ENCODE results near the gene PRKN.

DNA sequence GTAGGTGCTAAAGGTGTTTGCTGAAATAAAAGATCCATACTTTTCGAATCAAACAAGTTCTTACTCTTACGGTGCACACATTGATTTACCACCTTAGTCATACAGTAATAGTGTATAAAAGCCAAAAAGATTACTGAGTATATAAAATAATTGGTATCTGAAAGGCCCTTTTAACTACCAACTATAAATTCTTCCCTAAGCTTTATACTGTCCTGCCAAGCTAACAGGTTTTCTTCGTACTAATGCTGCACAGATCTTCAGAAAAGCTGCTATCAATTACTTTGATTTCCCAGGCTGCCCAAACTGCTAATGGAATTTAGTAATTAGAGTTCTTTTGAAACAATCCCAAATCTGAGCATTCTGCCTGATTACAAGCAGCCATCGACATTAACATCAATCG, 97.5 kb downstream of the PRKN start:
- TF ChIP-seq CTCF (IDR thresholded peaks at IDR 0.05) (no peak), POLR2A (IDR thresholded peaks at IDR 0.05) (no peak)

Measured in thyroid gland (tissue), 4 donors.